ENCODE measurements around the gene ARRB1.
"Not testable (repeated sequence)": the region's sequence is repeated elsewhere in the genome, so short reads cannot be mapped to it uniquely, and the experiment has no call there.

The ARRB1 gene

DNA sequence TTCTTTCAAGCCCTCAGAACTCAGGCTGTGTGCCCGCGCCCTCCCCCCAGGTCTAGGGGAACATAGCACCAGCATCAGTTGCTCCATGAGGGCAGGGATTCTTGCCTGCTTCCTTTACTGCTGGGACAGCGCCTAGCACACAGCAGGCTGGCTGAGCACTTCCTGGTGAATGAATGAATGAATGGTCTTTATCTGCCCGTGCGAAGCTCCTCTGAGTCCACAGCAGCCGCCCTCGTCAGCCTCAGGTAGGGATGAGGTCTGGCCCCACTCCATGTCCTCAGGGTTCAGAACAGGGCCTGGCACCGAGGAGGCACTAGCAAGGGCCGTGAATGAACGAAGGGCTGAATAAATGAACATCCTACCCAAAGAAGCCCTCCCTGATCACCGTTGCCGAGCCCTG is 27.3 kb downstream of the ARRB1 start:
- no peak for DNase-seq (ENCODE audit: low read depth, low spot score)

GRCh38 chr11:75323609-75324008 is 27.9 kb downstream of the ARRB1 start:
- DNase-seq (ENCODE audit: low read depth, low spot score): no peak

DNA sequence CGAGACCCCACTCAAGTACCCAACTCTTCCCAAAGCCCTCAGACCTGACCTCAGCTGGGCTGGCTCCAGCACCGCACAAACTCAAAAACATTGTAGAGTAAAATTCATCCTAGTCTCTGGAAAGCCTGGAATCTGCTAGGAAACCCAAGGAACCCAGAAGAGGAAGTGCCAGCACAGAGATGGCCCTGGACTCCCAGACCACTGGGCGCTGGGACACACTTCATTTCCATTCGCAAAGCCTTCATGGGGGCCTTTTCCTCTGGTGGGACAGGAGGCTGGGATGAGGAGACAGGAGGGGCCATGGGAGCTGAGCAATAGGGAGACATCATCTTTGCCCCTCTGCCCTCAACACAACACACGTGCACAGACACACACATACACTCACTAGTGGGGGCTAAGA is 30.8 kb downstream of the ARRB1 start:
- no peak for DNase-seq (ENCODE audit: low read depth, low spot score)

DNA sequence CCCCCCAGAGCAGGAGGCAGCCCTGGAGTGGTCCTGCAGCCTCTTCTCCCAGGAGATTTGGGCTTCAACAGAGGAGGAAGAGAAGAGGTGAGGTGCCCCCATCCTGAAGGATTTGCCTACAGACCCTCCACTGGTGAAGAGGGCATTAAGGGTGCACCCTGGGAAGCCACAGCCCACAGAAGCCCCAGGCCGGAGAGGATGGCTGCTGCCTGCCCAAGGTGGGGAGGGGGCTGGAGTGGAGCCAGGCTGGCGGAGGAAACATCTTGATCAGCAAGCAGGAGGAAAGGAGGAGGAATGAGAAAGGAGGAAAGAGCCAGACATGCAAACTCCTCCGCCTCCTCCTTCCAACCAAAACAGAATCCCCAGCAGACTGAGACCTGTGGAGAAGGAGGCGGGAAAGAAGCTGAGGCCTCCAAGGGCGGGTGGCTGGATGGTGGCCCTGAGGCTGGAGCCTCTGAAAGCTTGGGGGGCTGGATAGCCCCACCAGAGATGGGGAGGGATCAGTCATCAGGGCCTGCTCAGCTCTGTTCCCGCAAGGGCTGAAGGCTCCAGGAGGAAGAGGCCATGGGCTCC is 31.3 kb downstream of the ARRB1 start:
- DNase-seq (ENCODE audit: low read depth, low spot score): no peak

DNA sequence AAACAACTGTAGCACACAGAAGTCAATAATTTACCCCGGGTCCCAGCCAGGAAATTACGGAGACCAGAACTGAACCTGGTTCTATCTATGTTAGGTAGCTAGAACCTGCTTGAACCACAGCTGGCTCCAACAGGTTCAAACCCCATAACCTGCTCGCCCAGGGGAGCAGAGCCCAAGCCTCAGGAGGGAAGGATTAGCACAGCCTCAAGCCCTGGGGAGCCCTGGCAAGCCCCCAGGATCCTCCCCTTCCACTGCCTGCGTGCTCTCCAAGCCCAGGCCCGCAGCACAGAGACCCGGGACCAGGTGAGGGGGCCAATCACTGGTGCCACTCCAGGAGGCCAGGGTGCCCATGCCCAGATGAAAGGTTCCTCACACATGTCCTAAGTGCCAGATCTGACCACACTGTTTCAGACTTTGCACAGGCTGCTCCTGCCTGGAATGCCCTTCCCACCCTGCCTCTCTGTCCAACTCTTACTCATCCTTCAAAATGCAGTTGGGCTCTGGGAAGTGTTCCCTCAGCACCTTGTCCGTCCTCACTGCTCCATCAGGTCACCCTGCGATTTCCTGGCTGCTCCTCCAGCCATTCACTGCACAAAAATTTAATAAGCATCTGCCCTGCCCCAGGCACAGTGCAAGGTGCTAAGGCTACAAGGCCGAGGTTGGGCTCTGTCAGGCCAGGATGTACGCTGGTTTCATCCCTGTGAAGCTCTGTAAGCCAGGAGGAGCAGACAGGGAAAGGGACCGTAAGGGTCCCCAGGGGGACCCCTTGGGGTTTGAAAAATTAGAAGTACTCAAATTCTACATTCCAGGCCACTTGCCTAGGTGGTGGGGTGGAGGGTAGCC is 32.2 kb downstream of the ARRB1 start:
- no peak for DNase-seq (ENCODE audit: low read depth, low spot score)

- DNase-seq (ENCODE audit: low read depth, low spot score): no peak
Observed at GRCh38 chr11:75317446-75318122, 33.9 kb downstream of the ARRB1 start.

GRCh38 chr11:75315439-75315805 is 36.0 kb downstream of the ARRB1 start:
- DNase-seq (ENCODE audit: low read depth, low spot score): no peak

DNA sequence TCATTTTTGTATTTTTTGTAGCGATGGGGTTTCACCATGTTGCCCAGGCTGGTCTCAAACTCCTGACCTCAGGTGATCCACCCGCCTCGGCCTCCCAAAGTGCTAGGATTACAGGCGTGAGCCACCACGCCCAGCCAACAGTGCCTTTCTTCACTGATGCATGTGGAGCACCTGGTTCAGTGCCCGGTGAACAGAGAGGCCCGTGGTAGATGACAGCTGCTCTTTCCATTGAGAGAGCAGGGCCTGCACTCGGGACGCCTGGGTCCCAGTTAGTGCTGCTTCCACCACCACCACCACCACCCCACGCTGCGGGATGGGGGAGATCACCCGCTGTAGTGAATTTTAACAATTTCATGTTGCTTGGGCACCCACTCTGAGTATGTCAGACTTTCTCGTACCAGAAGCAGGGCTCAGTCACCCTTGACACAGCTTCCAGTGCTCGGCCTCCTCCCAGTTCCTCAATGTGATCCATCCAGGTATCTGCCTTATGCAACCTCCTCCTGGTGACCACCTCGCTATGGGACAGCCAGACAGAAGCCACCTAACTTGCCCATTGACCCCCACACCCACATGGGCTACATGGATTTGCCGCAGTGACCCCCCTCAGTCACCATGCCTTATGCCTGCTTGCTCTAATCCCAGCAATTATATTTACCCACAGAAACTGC is 36.6 kb downstream of the ARRB1 start:
- DNase-seq (ENCODE audit: low read depth, low spot score): no peak

GRCh38 chr11:75313513-75314272 is 37.8 kb downstream of the ARRB1 start:
- no peak for DNase-seq (ENCODE audit: low read depth, low spot score)

DNA sequence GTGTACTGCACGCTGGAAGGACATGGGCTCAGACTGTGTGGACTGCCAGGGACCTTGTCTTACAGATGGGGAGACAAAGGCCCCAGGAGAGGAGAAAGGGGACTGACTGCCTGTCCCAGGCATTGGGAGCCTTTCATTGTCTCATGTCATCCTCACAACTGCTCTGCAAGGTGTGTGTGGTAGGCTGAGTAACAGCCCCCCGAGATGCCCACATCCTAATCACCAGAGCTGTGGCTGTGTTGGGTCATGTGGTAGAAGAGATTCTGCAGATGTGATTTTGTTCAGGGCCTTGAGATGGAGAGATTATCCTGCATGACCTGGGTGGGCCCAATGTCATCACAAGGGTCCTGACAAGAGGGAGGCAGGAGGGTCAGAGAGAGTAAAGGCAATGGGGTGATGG is 39.1 kb downstream of the ARRB1 start:
- DNase-seq (ENCODE audit: low read depth, low spot score): no peak

DNA sequence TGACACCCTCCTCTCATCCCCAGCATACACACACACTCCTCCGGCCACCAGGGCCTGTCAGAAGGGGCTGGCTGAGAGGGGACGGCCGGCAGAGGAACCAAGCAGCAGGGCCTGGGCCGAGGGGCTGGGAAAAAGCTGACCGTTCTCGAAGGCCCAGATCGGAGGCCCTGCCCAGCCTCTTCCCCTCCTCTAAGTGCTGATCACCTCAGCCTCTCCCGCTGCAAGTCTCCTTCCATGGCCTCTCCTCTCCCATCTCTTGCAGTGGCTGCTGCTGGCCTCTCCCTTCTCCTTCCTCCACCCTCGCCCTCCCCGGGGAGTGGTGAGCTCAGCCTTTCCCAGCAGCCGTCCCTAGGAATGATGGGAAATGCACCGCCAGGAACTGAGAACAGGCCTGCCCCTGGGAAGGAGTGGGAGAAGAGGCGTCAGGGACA is 39.6 kb downstream of the ARRB1 start:
- DNase-seq (ENCODE audit: low read depth, low spot score): no peak

DNA sequence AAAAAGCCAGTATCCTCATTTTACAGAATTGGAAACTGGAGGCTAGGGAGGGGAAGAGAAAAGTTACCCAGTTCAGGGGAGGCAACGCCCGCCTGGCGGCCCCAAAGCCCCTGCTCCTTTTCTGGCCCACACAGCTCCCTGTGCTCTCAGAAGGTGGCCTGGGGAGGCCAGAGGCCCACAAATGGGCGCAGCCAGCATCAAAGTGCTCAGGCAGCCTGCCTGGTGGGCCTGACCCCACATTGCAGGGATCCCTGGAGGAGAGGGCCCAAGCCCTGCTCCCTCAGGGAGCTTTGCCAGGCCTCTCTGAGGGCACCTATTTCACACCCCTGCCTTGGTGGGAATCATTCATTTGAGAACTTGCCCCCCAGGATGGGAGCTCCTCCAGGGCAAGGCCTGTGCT is 42.5 kb downstream of the ARRB1 start:
- no peak for DNase-seq (ENCODE audit: low read depth, low spot score)

DNA sequence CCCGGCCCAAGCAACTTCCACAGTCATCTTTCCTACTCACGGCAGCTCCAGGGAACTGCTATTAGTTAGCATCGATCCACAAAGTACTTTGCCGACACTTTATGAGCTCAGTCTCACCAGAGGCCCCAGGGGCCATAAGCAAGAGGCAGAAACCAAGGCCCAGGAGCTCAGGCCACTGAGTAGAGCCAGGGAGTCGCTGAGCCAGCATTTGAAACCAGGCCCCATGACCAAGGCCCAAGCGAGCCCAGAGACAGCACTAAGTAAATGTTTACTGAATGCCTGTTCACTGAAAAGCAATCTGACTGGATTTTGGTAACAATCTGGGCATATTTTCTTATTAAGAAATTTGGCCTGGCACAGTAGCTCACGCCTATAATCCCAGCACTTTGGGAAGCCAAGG is 43.3 kb downstream of the ARRB1 start:
- no peak for DNase-seq (ENCODE audit: low read depth, low spot score)

DNA sequence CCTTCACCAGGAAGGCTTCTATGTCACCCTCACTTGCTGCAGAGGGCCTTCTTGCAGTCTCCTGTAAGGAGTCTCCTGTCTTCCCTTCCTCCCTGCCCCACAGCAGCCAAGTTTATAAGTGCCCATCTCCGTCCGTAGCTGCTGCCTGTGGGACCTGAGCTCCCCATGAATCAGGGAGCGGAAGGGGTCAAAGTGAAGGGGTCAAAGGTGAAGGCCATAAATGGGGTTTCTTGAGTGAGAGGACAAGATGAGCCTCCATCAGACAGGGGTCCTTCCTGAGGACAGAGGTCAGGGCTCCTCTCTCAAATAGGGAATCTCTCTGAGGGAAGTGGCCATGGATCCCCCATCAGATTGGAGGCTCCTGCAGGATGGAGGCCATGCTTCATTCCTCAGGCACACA is 44.4 kb downstream of the ARRB1 start:
- DNase-seq (ENCODE audit: low read depth, low spot score): no peak

- no peak for DNase-seq (ENCODE audit: low read depth, low spot score)
Observed at GRCh38 chr11:75306529-75306928, 44.9 kb downstream of the ARRB1 start.

- DNase-seq (ENCODE audit: low read depth, low spot score): no peak
Observed at GRCh38 chr11:75305993-75306392, 45.5 kb downstream of the ARRB1 start.

GRCh38 chr11:75305452-75305851 is 46.0 kb downstream of the ARRB1 start:
- DNase-seq (ENCODE audit: low read depth, low spot score): no peak

- DNase-seq (ENCODE audit: low read depth, low spot score): not testable (repeated sequence)
Observed at GRCh38 chr11:75304941-75305340, 46.5 kb downstream of the ARRB1 start.

DNA sequence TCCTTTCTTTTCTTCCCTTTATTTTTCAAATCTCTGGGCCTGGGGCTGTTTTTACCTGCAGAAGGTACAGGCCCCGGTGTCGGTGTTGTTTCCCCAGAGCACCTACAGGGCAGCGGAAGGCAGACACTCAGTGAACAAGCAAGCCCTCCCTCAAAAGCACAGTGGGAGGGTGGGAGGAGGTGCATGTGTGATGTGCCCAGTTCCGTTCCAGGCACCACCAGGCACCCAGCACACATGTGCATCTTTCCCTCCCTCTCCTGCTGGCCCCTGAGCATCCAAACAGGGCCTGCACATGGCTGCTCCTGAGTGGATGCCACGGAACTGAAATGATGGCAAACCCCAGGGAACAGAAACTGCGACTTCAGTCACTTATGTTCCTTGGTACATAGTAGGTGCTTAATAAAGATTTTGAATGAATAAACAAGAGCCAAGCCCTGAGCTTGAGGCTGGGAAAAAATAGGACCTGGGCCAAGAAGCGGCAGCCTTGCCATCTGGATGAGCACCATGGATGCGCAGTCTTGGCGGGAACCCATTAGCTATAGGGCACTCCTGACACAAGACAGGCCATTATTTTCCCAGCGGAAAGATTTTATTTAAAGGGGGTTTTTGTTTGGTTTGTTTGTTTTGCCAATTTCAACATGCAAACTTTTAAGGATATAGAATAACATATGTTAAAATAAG is 47.8 kb downstream of the ARRB1 start:
- DNase-seq (ENCODE audit: low read depth, low spot score): no peak

GRCh38 chr11:75302371-75302770 is 49.1 kb downstream of the ARRB1 start:
- no peak for DNase-seq (ENCODE audit: low read depth, low spot score)

All from brain pericyte (primary cell).